ENCODE measurements around the gene RAMP2. TPM values are rescaled to one million over a fixed set of nuclear protein-coding genes. Genes with fewer than 3 reads are reported as not detected.

RAMP2 gene
- total and polyA plus RNA-seq, 2 of the 13 experiments (the other 11 are each of a cell fraction or from before 2014, with no cell fraction given), result 1.4 to 5.2 TPM

GRCh38 chr17:42779936-42780850 lies 19.2 kb downstream of the RAMP2 start, which contains the start of gene WNK4 (continued):
- peak; percentile 67; the same call in 1 of the 2 replicates for TF ChIP-seq ZBTB34 (CRISPR knock-in tag; IDR thresholded peaks at IDR 0.05)
- TF ChIP-seq ZNF383 (CRISPR knock-in tag; IDR thresholded peaks at IDR 0.05; ENCODE audit: borderline replicate concordance), result 0 out of 2 replicates have a peak, but pooled peaks have one; percentile 5
- no peak; the same call in 1 of the 2 replicates for TF ChIP-seq ZSCAN20 (CRISPR knock-in tag; IDR thresholded peaks at IDR 0.05; ENCODE audit: borderline replicate concordance)
- TF ChIP-seq FOXA3 (CRISPR knock-in tag; IDR thresholded peaks at IDR 0.05), result peak; percentile 77
- TF ChIP-seq DZIP1 (CRISPR knock-in tag; IDR thresholded peaks at IDR 0.05), result no peak; the same call in 1 of the 2 replicates
- peak; percentile 87 for TF ChIP-seq SP5 (CRISPR knock-in tag; IDR thresholded peaks at IDR 0.05; ENCODE audit: borderline replicate concordance, low read depth)
- TF ChIP-seq IRF2 (CRISPR knock-in tag; IDR thresholded peaks at IDR 0.05), result peak; percentile 61
- no peak for TF ChIP-seq NFRKB (IDR thresholded peaks at IDR 0.05)
- TF ChIP-seq SMARCE1 (IDR thresholded peaks at IDR 0.05; ENCODE audit: borderline replicate concordance), result no peak
- TF ChIP-seq NR0B2 (CRISPR knock-in tag; IDR thresholded peaks at IDR 0.05), result no peak
- TF ChIP-seq EHMT2 (IDR thresholded peaks at IDR 0.05; ENCODE audit: borderline replicate concordance, low read depth, low read length), result no peak
- TF ChIP-seq ZNF747 (CRISPR knock-in tag; IDR thresholded peaks at IDR 0.05; ENCODE audit: borderline replicate concordance), result no peak; the same call in 1 of the 2 replicates
- TF ChIP-seq GMEB1 (CRISPR knock-in tag; IDR thresholded peaks at IDR 0.05; ENCODE audit: borderline replicate concordance), result no peak; the same call in 1 of the 2 replicates
- peak; percentile 57; the same call in 1 of the 2 replicates for TF ChIP-seq ZBTB20 (CRISPR knock-in tag; IDR thresholded peaks at IDR 0.05; ENCODE audit: borderline replicate concordance, low read depth)
- TF ChIP-seq CEBPB (IDR thresholded peaks at IDR 0.05; ENCODE audit: borderline replicate concordance, low read depth, low read length), result no peak
- peak; percentile 27 for TF ChIP-seq ATF2 (CRISPR knock-in tag; IDR thresholded peaks at IDR 0.05)
- TF ChIP-seq STAG1 (CRISPR knock-in tag; IDR thresholded peaks at IDR 0.05), result peak; percentile 14
- TF ChIP-seq ZNF34 (CRISPR knock-in tag; IDR thresholded peaks at IDR 0.05; ENCODE audit: borderline replicate concordance), result no peak; the same call in 1 of the 2 replicates
- peak; percentile 18; the same call in 1 of the 2 replicates for TF ChIP-seq ZNF691 (CRISPR knock-in tag; IDR thresholded peaks at IDR 0.05; ENCODE audit: borderline replicate concordance, low read depth)
